NCI-H510A (cell line): ENCODE data around the gene ACSM3.
A peak's percentile ranks its signal among the peaks of the same experiment; 100 is the strongest.

Source experiments
- DNase-seq: peaks from one replicate; lab custom pipeline; 2025; lab: John Stamatoyannopoulos, UW

The ACSM3 gene

GRCh38 chr16:20806168-20807050 lies 42.6 kb downstream of the ACSM3 start, which contains the start of the genes ERI2 and REXO5:
TSS of gene ERI2 (minus strand) at chr16:20806472. CDS start at chr16:20806430, 42 bp downstream.
TSS of gene REXO5 (plus strand) at chr16:20806527. CDS start at chr16:20806954, 427 bp downstream.
- DNase-seq: peak; percentile 94

GRCh38 chr16:20807862-20808261 lies 44.0 kb downstream of the ACSM3 start:
- no peak for DNase-seq

DNA sequence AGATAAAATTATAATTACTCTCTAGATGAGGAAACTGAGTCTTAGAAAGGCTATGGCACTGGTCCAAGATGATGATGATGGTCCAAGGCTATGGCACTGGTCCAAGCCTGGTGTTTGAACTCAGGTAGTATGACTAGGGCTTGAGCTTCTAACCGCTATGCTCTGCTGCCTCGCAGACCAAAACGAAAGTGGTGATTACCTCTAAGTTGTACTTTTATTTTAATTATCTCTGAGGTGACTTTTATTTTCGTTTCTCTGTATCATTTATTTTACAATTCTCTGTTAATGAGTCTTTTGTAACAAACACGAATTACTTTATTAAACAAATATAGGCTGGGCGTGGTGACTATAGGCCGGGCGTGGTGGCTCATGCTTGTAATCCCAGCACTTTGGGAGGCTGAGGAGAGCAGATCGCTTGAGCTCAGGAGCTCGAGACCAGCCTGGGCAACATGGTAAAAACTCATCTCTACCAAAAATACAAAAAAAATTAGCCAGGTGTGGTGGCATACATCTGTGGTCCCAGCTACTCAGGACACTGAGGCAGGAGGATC lies 48.1 kb downstream of the ACSM3 start:
- no peak for DNase-seq

DNA sequence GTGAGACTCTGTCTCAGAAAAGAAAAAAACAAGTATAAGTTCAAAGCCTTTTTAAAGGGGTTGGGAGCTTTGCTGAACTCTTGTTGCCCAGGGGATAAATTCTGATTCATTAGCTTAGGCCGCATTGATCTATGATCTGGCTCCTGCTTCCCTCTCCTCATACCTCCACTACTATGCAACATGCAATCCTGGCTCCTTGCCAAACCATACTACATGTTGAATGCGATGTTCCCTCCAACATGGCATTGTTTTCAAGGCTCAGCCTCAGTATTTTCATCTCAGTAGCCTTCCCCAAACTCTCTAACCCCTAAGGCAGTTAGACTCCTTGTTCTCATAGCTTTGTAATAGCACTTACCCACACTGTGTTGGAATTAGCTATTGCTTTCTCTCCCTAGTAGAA lies 48.7 kb downstream of the ACSM3 start:
- no peak for DNase-seq

GRCh38 chr16:20814784-20815183 lies 51.0 kb downstream of the ACSM3 start:
- no peak for DNase-seq

DNA sequence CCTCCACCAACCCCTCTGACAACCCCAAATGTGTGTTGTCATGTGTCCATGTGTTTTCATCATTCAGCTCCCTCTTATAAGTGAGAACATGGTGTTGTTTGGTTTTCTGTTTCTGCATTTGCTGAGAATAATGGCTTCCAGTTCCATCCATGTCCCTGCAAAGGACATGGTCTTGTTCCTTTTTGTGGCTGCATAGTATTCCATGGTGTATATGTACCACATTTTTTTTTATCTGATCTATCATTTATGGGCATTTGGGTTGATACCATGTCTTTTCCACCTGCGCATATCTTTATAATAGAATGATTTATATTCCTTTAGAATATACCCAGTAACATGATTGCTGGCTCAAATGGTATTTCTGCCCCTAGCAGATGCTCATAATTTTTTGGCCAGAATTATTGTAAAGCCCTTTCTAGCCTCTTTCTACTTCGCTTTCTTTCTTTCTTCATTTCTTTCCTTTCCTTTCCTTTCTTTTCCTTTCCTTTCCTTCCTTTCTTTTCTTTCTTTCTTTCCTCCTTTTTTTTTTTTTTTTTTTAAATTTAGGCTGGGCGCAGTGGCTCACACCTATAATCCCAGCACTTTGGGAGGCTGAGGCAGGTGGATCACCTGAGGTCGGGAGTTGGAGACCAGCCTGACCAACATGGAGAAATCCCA lies 55.2 kb downstream of the ACSM3 start:
- DNase-seq: no peak

DNA sequence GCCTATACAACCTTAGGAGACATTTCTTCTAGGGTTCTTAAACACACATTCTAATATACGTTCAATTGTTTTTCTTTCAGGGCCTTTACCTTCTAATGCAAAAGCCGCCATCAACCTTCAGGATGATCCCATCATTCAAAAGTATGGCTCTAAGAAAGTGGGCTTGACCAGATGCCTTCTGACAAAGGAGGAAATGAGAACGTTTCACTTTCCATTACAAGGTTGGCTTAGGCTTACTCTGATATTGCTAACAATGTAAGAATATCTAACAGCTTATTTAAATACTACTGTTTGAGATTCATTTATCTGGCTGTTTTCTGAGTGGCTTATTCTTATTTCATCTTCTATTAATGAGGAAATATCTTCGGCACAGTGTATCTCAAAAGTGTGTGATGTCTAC lies 57.9 kb downstream of the ACSM3 start:
- no peak for DNase-seq

DNA sequence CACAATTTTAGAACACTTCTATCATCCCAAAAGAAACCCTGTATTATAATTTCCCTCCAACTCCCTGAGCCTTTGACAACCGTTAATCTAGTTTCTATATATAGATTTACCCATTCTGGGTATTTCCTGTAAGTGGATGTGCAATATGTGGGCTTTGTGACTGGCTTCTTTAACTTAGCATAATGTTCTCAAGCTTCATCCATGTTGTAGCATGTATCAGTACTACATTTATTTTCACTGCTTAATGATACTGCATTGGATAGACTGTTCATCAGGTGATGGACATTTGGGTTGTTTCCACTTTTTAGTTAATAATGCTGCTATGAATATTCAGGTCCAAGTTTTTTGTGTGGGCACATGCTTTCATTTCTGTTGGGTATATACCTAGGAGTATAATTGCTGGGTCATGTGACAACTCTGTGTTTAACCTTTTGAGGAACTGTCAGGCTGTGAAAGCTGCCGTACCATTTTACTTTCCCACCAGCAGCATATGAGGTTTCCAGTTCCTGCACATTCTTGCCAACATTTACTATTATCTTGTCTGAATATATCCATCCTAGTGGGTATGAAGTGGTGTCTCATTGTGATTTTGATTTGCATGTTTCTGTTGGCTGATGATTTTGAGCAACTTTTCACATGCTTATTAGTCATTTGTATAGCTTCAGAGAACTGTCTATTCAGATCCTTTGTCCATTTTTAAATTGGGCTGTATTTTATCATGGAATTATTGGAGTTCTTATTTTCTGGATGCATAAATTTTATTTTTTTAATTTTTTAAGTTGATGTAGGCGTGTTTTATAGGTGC lies 58.9 kb downstream of the ACSM3 start:
- no peak for DNase-seq

GRCh38 chr16:20826039-20826566 lies 62.3 kb downstream of the ACSM3 start:
- no peak for DNase-seq

DNA sequence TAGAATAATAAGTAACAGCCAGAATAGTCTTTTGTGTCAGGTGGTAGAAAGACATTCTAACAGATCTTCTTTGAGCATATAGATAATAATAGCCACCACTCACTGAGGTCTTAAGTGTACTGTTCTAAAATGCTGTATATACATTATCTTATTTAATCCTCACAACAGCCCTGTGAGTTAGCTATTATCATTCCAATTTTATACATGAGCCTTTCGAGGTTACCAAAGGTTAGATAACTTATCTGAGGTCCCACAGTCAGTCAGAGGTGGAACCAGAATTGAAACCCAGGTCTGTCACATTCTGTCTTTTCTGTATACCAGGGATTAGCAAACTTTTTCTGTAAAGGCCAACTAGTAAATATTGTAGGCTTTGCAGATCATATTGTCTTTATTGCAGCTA lies 65.7 kb downstream of the ACSM3 start:
- DNase-seq: no peak

- no peak for DNase-seq
These were observed 66.6 kb downstream of the ACSM3 start for GRCh38 chr16:20830372-20830771.

DNA sequence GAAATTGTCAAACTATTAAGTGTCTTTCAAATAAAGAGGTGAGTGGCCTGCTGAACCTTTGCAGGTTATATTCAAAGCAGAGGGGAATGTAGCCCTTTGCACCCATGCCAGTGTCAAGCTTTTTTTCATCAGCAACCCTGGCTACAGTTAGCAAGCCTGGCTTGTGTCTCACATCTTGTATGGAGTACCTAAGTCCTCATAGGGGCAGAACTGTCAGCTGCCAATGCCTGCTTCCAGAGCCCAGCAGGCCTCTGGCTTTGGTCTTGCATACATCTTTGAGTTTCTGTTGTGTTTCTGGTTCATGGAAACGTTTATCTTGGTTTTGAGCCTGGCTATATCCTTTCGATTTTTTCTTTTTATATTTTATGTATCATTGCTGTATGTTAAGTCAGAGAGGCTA lies 69.3 kb downstream of the ACSM3 start:
- DNase-seq: no peak

DNA sequence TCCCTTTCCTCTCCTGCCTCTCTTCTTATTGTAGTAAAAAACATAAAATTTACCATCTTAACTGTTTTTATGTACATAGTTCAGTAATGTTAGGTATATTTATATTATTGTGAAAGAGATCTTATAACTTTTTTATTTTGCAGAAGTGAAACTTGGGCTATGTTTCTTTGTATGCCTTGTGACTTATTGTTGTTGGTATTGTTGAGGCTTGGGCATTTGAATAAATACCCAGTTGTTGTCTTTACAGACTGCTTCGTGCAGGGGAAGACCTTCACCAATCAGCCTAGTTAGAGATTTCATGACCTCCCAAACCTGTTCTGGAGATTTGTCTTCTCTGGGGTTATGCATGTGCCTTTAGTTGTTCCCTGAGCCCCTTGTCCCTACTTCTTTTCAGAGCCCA lies 74.4 kb downstream of the ACSM3 start:
- no peak for DNase-seq

DNA sequence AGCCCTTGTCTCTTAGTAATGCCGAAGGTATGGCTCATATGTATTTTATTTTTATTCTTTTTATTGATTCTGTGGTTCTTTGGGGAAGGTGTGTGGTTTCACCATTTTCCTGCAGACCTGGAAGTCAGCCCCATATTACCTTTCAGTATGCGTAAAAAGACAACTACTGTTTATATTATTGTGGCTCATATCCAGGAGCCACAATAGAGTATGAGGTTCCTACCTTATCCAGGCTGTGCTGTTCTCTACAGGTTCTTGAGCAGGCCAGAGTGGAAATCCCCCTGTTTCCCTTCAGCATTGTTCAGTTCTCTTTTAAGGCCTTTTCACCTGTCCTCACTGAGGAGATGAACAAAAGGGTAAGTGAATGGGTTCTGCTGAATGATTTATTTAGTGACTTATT lies 75.7 kb downstream of the ACSM3 start:
- no peak for DNase-seq

GRCh38 chr16:20844054-20844453 lies 80.2 kb downstream of the ACSM3 start:
- DNase-seq: no peak

- DNase-seq: no peak
These were observed 80.8 kb downstream of the ACSM3 start for GRCh38 chr16:20844588-20844987.

GRCh38 chr16:20846030-20846429 lies 82.2 kb downstream of the ACSM3 start:
- no peak for DNase-seq

DNA sequence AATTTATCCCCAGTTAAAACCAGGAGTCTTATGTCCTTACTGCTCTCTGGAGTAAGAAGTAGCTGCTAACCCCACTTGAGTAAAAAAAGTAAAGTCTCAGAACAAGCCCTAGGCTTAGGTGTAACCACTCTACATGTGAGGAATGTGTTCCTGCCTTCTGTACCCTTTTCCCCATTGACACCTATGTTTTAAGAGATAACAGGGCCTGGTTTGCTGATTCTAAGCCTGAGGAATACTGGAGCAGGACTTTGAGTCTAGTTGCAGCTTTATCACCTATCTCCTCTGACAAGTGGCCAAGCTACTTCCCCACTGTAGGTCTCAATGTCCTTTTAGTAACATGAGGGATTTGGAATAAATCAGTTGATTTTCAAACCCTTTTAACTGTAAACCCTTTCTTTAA lies 82.7 kb downstream of the ACSM3 start:
- no peak for DNase-seq
